Cardiac fibroblast (primary cell): ENCODE data around the gene EIF5A.

Experiments used
- DNase-seq, 2 donors: peaks; one replicate each; pipeline versions ENCODE4 v3.0.0 to v3.0.0-alpha.2; 2010; ENCODE audit warnings: low read depth in 2 of 2
- H3K4me3 ChIP-seq, 2 donors: replicated peaks in 1 of 2; 1 replicate in 1 of 2; 2 replicates in 1 of 2; pipeline ENCODE4 v1.5.1; 2011; ENCODE audit warnings: low read depth in 2 of 2, low read length in 2 of 2, mild to moderate bottlenecking in 2 of 2, moderate library complexity in 1 of 2
- CTCF ChIP-seq: IDR thresholded peaks from one replicate; pipeline ENCODE4 v1.5.1; 2011; ENCODE audit warnings: low read depth, mild to moderate bottlenecking, low read length, inconsistent platforms

Gene EIF5A

GRCh38 chr17:7321466-7321865, 14.0 kb downstream of the EIF5A start:
- DNase-seq: no peak
- no peak for TF ChIP-seq CTCF
- H3K4me3 ChIP-seq: no peak overlapping the region

- H3K4me3 ChIP-seq: no peak overlapping the region
- no peak for DNase-seq
- no peak for TF ChIP-seq CTCF
These were observed 15.2 kb downstream of the EIF5A start for GRCh38 chr17:7322520-7323194.

GRCh38 chr17:7323731-7324437, 16.5 kb downstream of the EIF5A start:
- peak; percentile 92 for TF ChIP-seq CTCF
- no peak overlapping the region for H3K4me3 ChIP-seq
- DNase-seq: peak; percentile 48 to 51

GRCh38 chr17:7324438-7324779, 17.0 kb downstream of the EIF5A start:
- no peak overlapping the region for H3K4me3 ChIP-seq
- no peak for TF ChIP-seq CTCF
- no peak for DNase-seq

- H3K4me3 ChIP-seq: no peak overlapping the region
- no peak for TF ChIP-seq CTCF
- no peak for DNase-seq
These were observed 17.7 kb downstream of the EIF5A start for GRCh38 chr17:7325031-7325528.

- no peak overlapping the region for H3K4me3 ChIP-seq
- DNase-seq: no peak
- no peak for TF ChIP-seq CTCF
These were observed 18.8 kb downstream of the EIF5A start for GRCh38 chr17:7326186-7326585.

GRCh38 chr17:7327056-7327455, 19.6 kb downstream of the EIF5A start:
- no peak overlapping the region for H3K4me3 ChIP-seq
- no peak for TF ChIP-seq CTCF
- DNase-seq: no peak
